DND-41 (cell line): ENCODE data around the gene TH.

Experiments used
- EZH2 ChIP-seq: IDR thresholded peaks from 3 replicates; pipeline ENCODE4 v1.6.1; 2012; ENCODE audit warnings: borderline replicate concordance, low read depth, mild to moderate bottlenecking, moderate library complexity, low read length, inconsistent platforms; ENCODE audit not compliant: severe bottlenecking
- TF ChIP-seq, protein P1 (sequence below): IDR thresholded peaks from 2 replicates; pipeline ENCODE4 v1.5.1; 2012; ENCODE audit warnings: borderline replicate concordance, low read length, moderate library complexity, mild to moderate bottlenecking; ENCODE audit not compliant: poor library complexity, severe bottlenecking; ENCODE audit errors: extremely low read depth

GRCh38 chr11:2129699-2130366, 41.8 kb downstream of the TH start:
- TF ChIP-seq, protein P1, sequence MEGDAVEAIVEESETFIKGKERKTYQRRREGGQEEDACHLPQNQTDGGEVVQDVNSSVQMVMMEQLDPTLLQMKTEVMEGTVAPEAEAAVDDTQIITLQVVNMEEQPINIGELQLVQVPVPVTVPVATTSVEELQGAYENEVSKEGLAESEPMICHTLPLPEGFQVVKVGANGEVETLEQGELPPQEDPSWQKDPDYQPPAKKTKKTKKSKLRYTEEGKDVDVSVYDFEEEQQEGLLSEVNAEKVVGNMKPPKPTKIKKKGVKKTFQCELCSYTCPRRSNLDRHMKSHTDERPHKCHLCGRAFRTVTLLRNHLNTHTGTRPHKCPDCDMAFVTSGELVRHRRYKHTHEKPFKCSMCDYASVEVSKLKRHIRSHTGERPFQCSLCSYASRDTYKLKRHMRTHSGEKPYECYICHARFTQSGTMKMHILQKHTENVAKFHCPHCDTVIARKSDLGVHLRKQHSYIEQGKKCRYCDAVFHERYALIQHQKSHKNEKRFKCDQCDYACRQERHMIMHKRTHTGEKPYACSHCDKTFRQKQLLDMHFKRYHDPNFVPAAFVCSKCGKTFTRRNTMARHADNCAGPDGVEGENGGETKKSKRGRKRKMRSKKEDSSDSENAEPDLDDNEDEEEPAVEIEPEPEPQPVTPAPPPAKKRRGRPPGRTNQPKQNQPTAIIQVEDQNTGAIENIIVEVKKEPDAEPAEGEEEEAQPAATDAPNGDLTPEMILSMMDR, result no peak
- no peak for TF ChIP-seq EZH2
